PC-3 (cell line): ENCODE results near the gene ZBTB16. TPM values are rescaled to one million over a fixed set of nuclear protein-coding genes. Genes with fewer than 3 reads are reported as not detected.

Experiments
- ATAC-seq: fragments of 200-7000 bp; cut with Tn5 transposase; 2 replicates; pipeline ENCODE4 v1.9.1; 2020; ENCODE audit warnings: mild to moderate bottlenecking, moderate library complexity
- BruUV-seq: library from RNA; stranded (reverse); fragments of 400-500 nt; replicated peaks from 2 replicates; lab custom pipeline; 2021; lab: Mats Ljungman, UMichigan
- CTCF ChIA-PET: fragments of 300-600 bp; sonication (Branson Sonifier 250); formaldehyde crosslinking; loops from one replicate; lab custom pipeline; 2022; ENCODE audit warnings: antibody characterized with exemption; lab: Charles Lee
- POLR2A ChIA-PET: fragments of 300-600 bp; sonication (Branson Sonifier 250); formaldehyde crosslinking; loops from one replicate; lab custom pipeline; 2022; ENCODE audit warnings: antibody characterized with exemption; ENCODE audit not compliant: unreplicated experiment; lab: Charles Lee
- DNase-seq: peaks from one replicate; pipeline ENCODE4 v3.0.0-alpha.2; 2015
- H2AFZ ChIP-seq: fragments of 300-600 bp; sonication (generic); 2 replicates; pipeline ENCODE4 v1.6.0; 2016; ENCODE audit warnings: antibody characterized with exemption, low read length
- H3F3A ChIP-seq: fragments of 300-600 bp; sonication (generic); one replicate; pipeline ENCODE4 v1.6.0; 2017; ENCODE audit warnings: antibody characterized with exemption, low read length, control low read depth, mild to moderate bottlenecking; ENCODE audit not compliant: unreplicated experiment
- H3K27ac ChIP-seq: fragments of 300-600 bp; sonication (generic); 2 replicates; pipeline ENCODE4 v1.5.1; 2016; ENCODE audit warnings: mild to moderate bottlenecking, low read length
- H3K27me3 ChIP-seq: fragments of 300-600 bp; sonication (generic); 2 replicates; pipeline ENCODE4 v1.6.1; 2016; ENCODE audit warnings: low read length, mixed read lengths
- H3K36me3 ChIP-seq: fragments of 300-600 bp; sonication (generic); 2 replicates; pipeline ENCODE4 v1.6.1; 2016; ENCODE audit warnings: low read depth, mixed run types, low read length, mixed read lengths
- H3K4me1 ChIP-seq: fragments of 300-600 bp; sonication (generic); 2 replicates; pipeline ENCODE4 v1.5.1; 2016; ENCODE audit warnings: low read length; ENCODE audit not compliant: insufficient read depth
- H3K4me2 ChIP-seq: fragments of 300-600 bp; sonication (generic); 2 replicates; pipeline ENCODE4 v1.6.0; 2016; ENCODE audit warnings: low read length
- H3K4me3 ChIP-seq: fragments of 300-600 bp; sonication (generic); 2 replicates; pipeline ENCODE4 v1.5.1; 2016; ENCODE audit warnings: mild to moderate bottlenecking, low read length, mixed read lengths
- H3K79me2 ChIP-seq: fragments of 300-600 bp; sonication (generic); 2 replicates; pipeline ENCODE4 v1.6.1; 2017; ENCODE audit warnings: low read length, mixed read lengths
- H3K9ac ChIP-seq: fragments of 300-600 bp; sonication (generic); 2 replicates; pipeline ENCODE4 v1.6.0; 2016; ENCODE audit warnings: mild to moderate bottlenecking, low read length
- H3K9me2 ChIP-seq: fragments of 300-600 bp; sonication (generic); replicated peaks from 2 replicates; pipeline ENCODE4 v1.6.1; 2016; ENCODE audit warnings: mixed run types, low read length, mixed read lengths
- H3K9me3 ChIP-seq: fragments of 300-600 bp; sonication (generic); 2 replicates; pipeline ENCODE4 v1.6.1; 2016; ENCODE audit warnings: low read length, mixed read lengths
- H4K20me1 ChIP-seq: fragments of 300-600 bp; sonication (generic); 2 replicates; pipeline ENCODE4 v1.6.1; 2016; ENCODE audit warnings: low read length, mixed read lengths
- CTCF ChIP-seq: fragments of 300-600 bp; sonication (generic); conservative IDR thresholded peaks from 2 replicates; pipeline ENCODE4 v1.5.1; 2017; ENCODE audit warnings: antibody characterized with exemption, low read depth, mild to moderate bottlenecking, low read length
- EZH2 ChIP-seq: fragments of 300-600 bp; sonication (generic); IDR thresholded peaks from one replicate; pipeline ENCODE4 v1.6.1; 2017; ENCODE audit warnings: antibody characterized with exemption, mild to moderate bottlenecking, low read length; ENCODE audit not compliant: unreplicated experiment
- EZH2phosphoT487 ChIP-seq: fragments of 300-600 bp; sonication (generic); IDR thresholded peaks from 2 replicates; pipeline ENCODE4 v1.6.1; 2018; ENCODE audit warnings: mild to moderate bottlenecking, antibody characterized with exemption, low read length, borderline replicate concordance
- intact Hi-C: fragments of 100-400 bp; cut with micrococcal nuclease; formaldehyde crosslinking; loops from 2 replicates; pipeline ENCODE4 v1.9.0; 2023
- total RNA-seq: library from RNA; depleted of rRNA; stranded (reverse); fragments of >200 nt; gene quantifications from 2 replicates; pipeline ENCODE4 v1.2.3, GENCODE V29; 2014

ZBTB16 gene
- total RNA-seq, 1 experiment from 2014 or later, result not detected

- no peaks in the 10 kb centered on the region for H3K9me3 ChIP-seq
- H3K79me2 ChIP-seq, result no peaks in the 10 kb centered on the region
- H3K9ac ChIP-seq, result no peak overlapping the region
- no peak overlapping the region for H2AFZ ChIP-seq
- no peak overlapping the region for H3K4me2 ChIP-seq
- no peak overlapping the region for H3K27ac ChIP-seq
- H4K20me1 ChIP-seq, result no peaks in the 10 kb centered on the region
- no peaks in the 10 kb centered on the region for H3K4me1 ChIP-seq
- no peaks in the 10 kb centered on the region for H3K9me2 ChIP-seq
- no peak for TF ChIP-seq EZH2
- no peak for TF ChIP-seq CTCF
- TF ChIP-seq EZH2phosphoT487, result no peak
- POLR2A ChIA-PET, result no interaction called here
- no peak overlapping the region for H3K4me3 ChIP-seq
- intact Hi-C loops, result no loop called here
- CTCF ChIA-PET, result no interaction called here
- no TSS peak for BruUV-seq
- H3F3A ChIP-seq, result no peaks in the 10 kb centered on the region
- ATAC-seq, result no peak
- DNase-seq, result no peak
- H3K27me3 ChIP-seq, result peaks cover 71% of the 10 kb centered on the region
- H3K36me3 ChIP-seq, result no peaks in the 10 kb centered on the region
These were observed 197.4 kb downstream of the ZBTB16 start for GRCh38 chr11:114256967-114257286.

GRCh38 chr11:114257621-114258558, 198.4 kb downstream of the ZBTB16 start:
- no peaks in the 10 kb centered on the region for H4K20me1 ChIP-seq
- ChIA-PET POLR2A (no interaction called here), CTCF (interaction anchor here (0.5 kb wide), 1 partner anchor 91 kb away, joined by 14 read pairs; no protein-coding TSS in a partner anchor)
- BruUV-seq, result no TSS peak
- no peaks in the 10 kb centered on the region for H3K36me3 ChIP-seq
- peaks cover 62% of the 10 kb centered on the region for H3K27me3 ChIP-seq
- intact Hi-C loops, result no loop called here
- ATAC-seq (no peak), DNase-seq (no peak)
- H3K9me3 ChIP-seq, result no peaks in the 10 kb centered on the region
- no peak overlapping the region for H3K9ac ChIP-seq
- no peaks in the 10 kb centered on the region for H3K9me2 ChIP-seq
- H3K4me3 ChIP-seq, result no peak overlapping the region
- H3K79me2 ChIP-seq, result no peaks in the 10 kb centered on the region
- no peak overlapping the region for H2AFZ ChIP-seq
- H3K4me2 ChIP-seq, result no peak overlapping the region
- no peak overlapping the region for H3K27ac ChIP-seq
- no peaks in the 10 kb centered on the region for H3K4me1 ChIP-seq
- H3F3A ChIP-seq, result no peaks in the 10 kb centered on the region
- TF ChIP-seq EZH2, result no peak
- 0 out of 2 replicates have a peak, but pooled peaks have one; percentile 29 for TF ChIP-seq CTCF

GRCh38 chr11:114258696-114259095, 199.2 kb downstream of the ZBTB16 start:
- Histone ChIP-seq H4K20me1 (no peaks in the 10 kb centered on the region), H2AFZ (no peak overlapping the region), H3F3A (no peaks in the 10 kb centered on the region), H3K4me3 (no peak overlapping the region), H3K27ac (no peak overlapping the region), H3K9me2 (no peaks in the 10 kb centered on the region), H3K36me3 (no peaks in the 10 kb centered on the region), H3K4me1 (no peaks in the 10 kb centered on the region), H3K79me2 (no peaks in the 10 kb centered on the region), H3K9me3 (no peaks in the 10 kb centered on the region), H3K4me2 (no peak overlapping the region), H3K27me3 (peaks cover 59% of the 10 kb centered on the region), H3K9ac (no peak overlapping the region)
- CTCF ChIA-PET, result no interaction called here
- ATAC-seq, result no peak
- intact Hi-C loops, result no loop called here
- POLR2A ChIA-PET, result no interaction called here
- TF ChIP-seq EZH2phosphoT487 (no peak), CTCF (no peak), EZH2 (no peak)
- no peak for DNase-seq
- no TSS peak for BruUV-seq
